HL-60 (cell line): Measurements from ENCODE around the gene AKT2.

Source experiments
- POLR2AphosphoS5 ChIP-seq: IDR thresholded peaks from 2 replicates; pipeline ENCODE4 v1.6.1; 2012; ENCODE audit warnings: low read depth
- TF ChIP-seq, protein P1 (sequence below): IDR thresholded peaks from one replicate; pipeline ENCODE4 v1.5.1; 2011; ENCODE audit warnings: low read length, control low read depth, inconsistent platforms; ENCODE audit not compliant: insufficient read depth

DNA sequence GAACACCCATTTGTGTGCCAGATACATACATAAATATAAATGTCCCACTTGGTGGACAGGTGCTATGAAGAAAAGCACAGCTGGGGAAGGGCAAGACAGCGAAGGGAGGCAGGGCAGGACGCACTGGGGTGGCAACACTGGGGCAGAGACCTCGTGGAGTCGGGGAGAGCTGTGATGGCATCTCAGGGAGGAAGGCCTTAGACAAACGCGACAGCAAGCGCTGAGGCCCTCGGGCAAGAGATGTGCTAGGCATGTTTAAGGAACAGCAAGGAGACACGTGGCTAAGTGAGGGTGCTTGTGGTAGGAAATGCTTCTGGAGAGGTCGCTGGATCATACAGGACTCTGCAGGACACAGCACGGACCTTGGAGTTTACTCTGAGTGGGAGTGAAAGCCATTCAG is 35.4 kb downstream of the AKT2 start:
- TF ChIP-seq, protein P1, sequence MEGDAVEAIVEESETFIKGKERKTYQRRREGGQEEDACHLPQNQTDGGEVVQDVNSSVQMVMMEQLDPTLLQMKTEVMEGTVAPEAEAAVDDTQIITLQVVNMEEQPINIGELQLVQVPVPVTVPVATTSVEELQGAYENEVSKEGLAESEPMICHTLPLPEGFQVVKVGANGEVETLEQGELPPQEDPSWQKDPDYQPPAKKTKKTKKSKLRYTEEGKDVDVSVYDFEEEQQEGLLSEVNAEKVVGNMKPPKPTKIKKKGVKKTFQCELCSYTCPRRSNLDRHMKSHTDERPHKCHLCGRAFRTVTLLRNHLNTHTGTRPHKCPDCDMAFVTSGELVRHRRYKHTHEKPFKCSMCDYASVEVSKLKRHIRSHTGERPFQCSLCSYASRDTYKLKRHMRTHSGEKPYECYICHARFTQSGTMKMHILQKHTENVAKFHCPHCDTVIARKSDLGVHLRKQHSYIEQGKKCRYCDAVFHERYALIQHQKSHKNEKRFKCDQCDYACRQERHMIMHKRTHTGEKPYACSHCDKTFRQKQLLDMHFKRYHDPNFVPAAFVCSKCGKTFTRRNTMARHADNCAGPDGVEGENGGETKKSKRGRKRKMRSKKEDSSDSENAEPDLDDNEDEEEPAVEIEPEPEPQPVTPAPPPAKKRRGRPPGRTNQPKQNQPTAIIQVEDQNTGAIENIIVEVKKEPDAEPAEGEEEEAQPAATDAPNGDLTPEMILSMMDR: no peak
- TF ChIP-seq POLR2AphosphoS5: no peak
